T follicular helper cell (primary cell): Measurements from ENCODE around the gene CNMD.
"Not testable (repeated sequence)": the region's sequence is repeated elsewhere in the genome, so short reads cannot be mapped to it uniquely, and the experiment has no call there.

ENCODE experiments used
- DNase-seq: peaks from one replicate; pipeline ENCODE4 v3.0.0-alpha.2; 2020; ENCODE audit warnings: low read depth

Gene CNMD

GRCh38 chr13:52686376-52686775 is 53.2 kb downstream of the CNMD start:
- DNase-seq: no peak

- not testable (repeated sequence) for DNase-seq
Observed at GRCh38 chr13:52685806-52686205, 53.8 kb downstream of the CNMD start.

DNA sequence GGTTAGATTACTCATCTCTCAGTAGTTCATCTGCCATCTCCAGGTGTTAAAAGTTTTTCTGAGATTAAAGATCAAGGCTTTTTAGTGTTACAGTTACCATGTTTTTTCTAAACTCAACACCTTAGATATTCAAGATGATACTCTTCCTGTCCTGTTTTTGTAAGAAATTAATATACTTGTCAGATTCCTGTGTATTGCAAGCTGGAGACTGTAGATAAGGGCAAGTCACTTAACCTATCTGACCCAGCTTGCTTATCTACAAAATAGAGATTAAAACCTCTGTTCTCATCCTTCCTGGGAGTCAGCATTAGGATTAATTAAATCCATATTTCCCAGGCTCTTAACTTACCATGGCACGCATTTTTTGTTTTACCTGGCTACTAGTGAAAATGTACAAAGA is 61.8 kb downstream of the CNMD start:
- no peak for DNase-seq

- no peak for DNase-seq
Observed at GRCh38 chr13:52673465-52673864, 66.2 kb downstream of the CNMD start.

DNA sequence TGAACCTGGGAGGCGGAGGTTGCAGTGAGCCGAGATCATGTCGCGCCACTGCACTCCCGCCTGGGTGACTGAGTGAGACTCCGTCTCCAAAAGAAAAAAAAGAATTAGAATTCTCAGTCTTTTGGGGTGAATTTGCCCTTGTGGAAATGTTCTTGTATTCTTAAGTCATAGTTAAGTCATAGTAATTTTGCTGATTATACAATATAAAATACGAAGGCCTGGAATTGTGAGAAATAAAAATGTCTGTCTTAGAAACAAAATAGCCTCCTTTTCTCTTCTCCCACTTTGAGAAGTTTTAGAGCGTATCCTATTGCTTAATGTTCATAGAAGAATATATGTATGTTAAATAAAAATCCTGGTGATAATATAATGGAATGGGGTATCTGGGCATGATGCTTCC is 68.9 kb downstream of the CNMD start:
- no peak for DNase-seq

DNA sequence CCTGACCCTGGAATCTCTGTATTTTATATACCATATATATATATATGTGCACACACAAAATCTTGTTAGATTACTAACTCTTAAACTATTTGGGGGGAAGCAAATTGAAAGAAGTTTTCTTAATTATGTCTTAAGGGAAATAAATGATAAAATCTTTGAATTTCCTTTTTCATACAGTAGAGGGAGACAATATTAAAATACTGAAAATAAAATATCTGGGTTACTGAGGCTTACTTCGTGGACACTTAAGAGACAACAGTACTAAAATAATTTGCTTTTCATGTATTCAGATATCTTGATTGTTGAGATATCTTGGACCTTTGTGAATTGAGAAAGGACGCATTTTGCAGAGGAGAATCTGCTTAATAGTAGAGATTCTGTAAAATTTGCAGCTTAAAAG is 69.9 kb downstream of the CNMD start:
- no peak for DNase-seq

DNA sequence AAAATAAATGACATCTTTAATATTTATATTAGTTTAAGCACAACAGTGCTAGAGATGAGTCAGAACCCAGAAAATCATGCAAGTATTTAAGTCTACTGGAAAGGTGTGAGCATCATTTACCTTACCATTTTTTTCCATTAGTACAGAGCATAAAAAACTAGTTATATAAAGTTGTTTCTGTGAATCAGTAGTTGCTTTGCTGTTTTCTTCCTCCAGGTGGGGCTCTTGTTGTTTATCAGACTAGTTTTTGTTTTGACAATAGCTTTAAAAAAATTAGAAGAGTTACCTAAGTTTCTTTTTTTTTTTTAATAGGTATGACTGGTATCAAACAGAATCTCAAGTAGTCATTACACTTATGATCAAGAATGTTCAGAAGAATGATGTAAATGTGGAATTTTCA is 74.3 kb downstream of the CNMD start:
- DNase-seq: no peak

DNA sequence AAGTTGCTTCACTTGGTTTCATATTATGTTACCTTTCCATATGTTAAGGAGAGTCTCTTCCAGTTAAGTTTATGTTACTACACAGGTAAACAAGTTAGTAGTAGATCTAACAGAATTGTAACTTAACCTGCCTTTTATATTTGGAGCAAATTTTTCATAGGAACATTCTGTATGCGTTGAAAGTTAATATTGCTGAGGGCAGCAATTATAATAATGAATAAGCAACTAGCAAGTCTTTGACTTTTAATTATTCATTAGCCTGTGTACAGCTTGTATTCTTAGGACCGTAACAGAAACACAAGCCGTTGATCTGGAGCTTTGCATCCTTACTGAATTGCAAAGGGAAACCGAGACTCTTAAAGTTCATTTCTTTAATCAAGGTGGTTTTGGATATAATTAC is 75.3 kb downstream of the CNMD start:
- DNase-seq: no peak

GRCh38 chr13:52659340-52659739 is 80.3 kb downstream of the CNMD start:
- no peak for DNase-seq
